GM12801 (cell line): ENCODE measurements around the gene PAFAH2.

Experiments used
- CTCF ChIP-seq: IDR thresholded peaks from one replicate; pipeline ENCODE4 v1.5.1; 2011; ENCODE audit warnings: control low read depth; ENCODE audit not compliant: insufficient read length; ENCODE audit errors: extremely low read depth

The PAFAH2 gene

GRCh38 chr1:26043765-26044164 lies 45.9 kb upstream of the PAFAH2 start:
- TF ChIP-seq CTCF = no peak

- TF ChIP-seq CTCF = no peak
Measured at GRCh38 chr1:26041978-26042377, 44.1 kb upstream of the PAFAH2 start.

GRCh38 chr1:26041401-26041800 lies 43.5 kb upstream of the PAFAH2 start:
- TF ChIP-seq CTCF = no peak

GRCh38 chr1:26038904-26039303 lies 41.0 kb upstream of the PAFAH2 start:
- no peak for TF ChIP-seq CTCF

- TF ChIP-seq CTCF = no peak
Measured at GRCh38 chr1:26038477-26038876, 40.6 kb upstream of the PAFAH2 start.

- no peak for TF ChIP-seq CTCF
Measured at GRCh38 chr1:26037904-26038303, 40.0 kb upstream of the PAFAH2 start.

- no peak for TF ChIP-seq CTCF
Measured at GRCh38 chr1:26036756-26037281, 39.0 kb upstream of the PAFAH2 start.
